Epithelial cell of esophagus (primary cell): Measurements from ENCODE around the gene PSORS1C1.

Experiments used
- DNase-seq: peaks from one replicate; pipeline ENCODE4 v3.0.0; 2010; ENCODE audit warnings: low read depth
- H3K4me3 ChIP-seq: 2 replicates; pipeline ENCODE4 v1.5.1; 2011; ENCODE audit warnings: mild to moderate bottlenecking, low read length, control low read depth
- TF ChIP-seq, protein P1 (sequence below): IDR thresholded peaks from 2 replicates; pipeline ENCODE4 v1.5.1; 2011; ENCODE audit warnings: low read depth, mild to moderate bottlenecking, low read length, control low read depth, inconsistent platforms; ENCODE audit not compliant: insufficient read depth; ENCODE audit errors: missing control alignments

Gene PSORS1C1

DNA sequence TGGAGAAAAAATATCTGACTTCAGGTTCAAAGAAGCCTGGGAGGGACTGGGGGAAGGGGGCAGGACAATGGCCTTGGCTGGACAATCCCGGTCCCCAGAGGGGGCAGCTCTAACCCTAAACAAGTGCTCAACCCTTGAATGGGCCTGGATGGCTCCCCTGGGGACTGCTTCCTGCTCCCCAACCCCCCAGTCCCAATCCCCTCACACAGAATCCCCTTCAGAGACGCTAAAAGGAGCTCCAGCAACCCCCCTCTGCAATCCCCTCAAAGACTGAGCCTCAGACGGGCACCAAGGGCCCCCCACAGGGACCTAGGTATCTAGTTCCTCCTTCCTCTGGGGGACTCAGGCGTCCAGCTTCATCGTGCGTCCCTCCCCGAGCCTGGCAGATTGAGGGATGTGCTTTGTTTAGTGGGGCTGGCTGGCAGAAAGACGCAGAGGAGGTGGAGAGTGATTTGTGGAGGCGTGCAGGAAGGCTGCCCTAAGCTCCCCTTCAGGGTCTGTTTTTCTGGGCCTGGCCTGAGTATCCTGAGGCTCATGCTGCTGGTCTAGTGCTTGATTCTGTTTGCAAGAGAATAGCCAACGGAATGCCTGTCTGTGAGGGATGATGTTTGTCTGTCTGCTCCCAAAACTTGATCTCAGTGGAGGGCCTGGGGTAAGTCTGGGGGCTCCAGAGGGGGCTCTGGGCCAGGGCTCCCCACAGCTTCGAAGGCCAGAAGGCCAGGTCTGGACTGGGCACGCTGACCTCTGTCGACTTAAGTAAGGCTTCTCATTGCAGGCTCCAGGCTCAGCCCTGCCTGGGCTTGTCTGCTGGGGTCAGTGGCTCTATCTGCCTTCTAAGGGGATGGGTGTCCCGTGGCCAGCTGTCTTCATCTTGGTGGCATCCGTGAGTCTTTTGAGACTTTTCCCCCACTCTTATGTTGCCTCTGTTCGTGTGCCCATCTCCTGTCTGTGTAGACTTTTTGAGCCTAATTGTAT is 57.6 kb downstream of the PSORS1C1 start:
- no peak for DNase-seq
- TF ChIP-seq, protein P1, sequence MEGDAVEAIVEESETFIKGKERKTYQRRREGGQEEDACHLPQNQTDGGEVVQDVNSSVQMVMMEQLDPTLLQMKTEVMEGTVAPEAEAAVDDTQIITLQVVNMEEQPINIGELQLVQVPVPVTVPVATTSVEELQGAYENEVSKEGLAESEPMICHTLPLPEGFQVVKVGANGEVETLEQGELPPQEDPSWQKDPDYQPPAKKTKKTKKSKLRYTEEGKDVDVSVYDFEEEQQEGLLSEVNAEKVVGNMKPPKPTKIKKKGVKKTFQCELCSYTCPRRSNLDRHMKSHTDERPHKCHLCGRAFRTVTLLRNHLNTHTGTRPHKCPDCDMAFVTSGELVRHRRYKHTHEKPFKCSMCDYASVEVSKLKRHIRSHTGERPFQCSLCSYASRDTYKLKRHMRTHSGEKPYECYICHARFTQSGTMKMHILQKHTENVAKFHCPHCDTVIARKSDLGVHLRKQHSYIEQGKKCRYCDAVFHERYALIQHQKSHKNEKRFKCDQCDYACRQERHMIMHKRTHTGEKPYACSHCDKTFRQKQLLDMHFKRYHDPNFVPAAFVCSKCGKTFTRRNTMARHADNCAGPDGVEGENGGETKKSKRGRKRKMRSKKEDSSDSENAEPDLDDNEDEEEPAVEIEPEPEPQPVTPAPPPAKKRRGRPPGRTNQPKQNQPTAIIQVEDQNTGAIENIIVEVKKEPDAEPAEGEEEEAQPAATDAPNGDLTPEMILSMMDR, result no peak

GRCh38 chr6:31172973-31173384 is 58.4 kb downstream of the PSORS1C1 start:
- TF ChIP-seq, protein P1, result no peak
- DNase-seq, result no peak
- no peak overlapping the region for H3K4me3 ChIP-seq

More for the DNA sequence above, 57.6 kb downstream of the PSORS1C1 start:
- H3K4me3 ChIP-seq, result no peak overlapping the region

DNA sequence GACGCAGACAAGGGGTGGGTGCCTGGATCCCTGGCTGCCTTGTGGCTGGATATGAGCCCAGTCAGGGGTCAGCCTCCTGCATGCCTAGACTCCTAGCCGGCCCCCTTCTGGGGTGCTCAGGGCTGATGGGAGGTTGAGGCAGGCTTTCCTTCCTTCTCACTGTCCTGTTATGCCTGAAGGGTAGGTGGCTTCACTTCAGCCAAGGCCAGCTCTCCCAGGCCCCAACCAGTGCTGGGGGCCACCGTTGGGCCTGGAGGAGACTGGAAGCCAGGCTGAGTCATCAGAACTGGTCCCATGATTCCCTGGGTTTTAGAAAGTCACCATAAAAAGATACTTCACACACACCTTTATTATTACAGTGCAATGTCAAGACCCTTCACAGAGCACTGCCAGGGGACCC is 58.8 kb downstream of the PSORS1C1 start:
- no peak for DNase-seq
- no peak overlapping the region for H3K4me3 ChIP-seq
- TF ChIP-seq, protein P1, result no peak

DNA sequence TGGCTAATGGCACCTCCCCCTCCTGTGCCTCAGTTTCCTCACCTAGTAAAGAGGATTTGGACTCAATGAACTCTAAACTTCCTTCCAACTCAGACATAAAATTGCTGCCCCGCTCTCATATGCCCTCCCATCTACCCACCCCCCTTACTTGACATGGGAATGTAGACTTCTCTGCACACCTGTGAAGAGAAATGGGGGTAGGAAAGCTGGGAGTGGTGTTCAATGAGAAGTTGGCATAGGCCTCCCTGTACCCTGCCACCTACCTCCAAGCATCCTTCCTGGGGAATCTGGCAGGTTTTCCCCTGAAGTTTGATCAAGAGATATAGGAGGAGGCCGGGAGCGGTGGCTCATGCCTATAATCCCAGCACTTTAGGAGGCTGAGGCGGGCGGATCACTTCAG is 59.8 kb downstream of the PSORS1C1 start:
- no peak for DNase-seq
- no peak overlapping the region for H3K4me3 ChIP-seq
- TF ChIP-seq, protein P1, result no peak

GRCh38 chr6:31175971-31176370 is 61.4 kb downstream of the PSORS1C1 start:
- no peak overlapping the region for H3K4me3 ChIP-seq
- TF ChIP-seq, protein P1, result no peak
- no peak for DNase-seq

DNA sequence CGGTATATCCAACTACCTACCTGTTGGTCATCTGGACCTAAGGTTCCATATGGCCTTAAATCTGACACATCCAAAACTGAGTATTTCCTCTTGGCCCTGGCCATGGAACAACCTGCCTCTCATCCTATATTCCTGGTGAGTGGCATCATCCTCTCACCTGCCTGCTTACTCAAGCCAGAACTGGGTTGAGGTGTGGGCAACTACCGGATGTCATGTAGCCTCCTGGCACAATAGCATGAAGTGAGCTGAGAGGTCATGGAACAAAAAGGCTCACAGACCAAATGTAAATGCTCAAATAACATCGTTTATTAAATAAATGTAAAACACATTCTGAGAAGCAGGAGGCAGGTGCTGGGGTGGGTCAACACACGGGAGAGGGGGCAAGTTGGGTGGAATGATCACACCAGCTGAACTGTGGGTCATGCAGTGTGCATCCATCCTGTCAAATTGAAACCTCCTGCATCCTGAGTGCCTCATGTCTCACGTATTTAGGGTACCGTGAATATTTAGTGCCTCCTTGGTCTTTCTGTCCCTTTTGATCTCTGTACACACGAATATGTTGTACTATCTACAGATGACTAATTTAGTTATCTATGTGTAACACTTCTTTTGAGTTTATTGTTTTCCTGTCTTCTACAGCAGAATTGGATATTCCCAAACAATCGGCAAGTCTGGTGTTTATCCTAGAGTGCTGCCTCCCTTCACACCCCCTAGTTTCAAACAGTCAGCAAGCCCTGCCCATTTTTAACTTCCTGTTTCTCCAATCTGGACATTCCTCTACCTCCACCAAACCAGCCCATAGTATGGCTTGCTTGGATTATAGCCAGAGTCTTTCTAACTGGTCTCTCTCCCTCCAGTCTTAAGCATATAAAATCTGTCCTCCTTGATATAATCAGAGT is 63.8 kb downstream of the PSORS1C1 start:
- TF ChIP-seq, protein P1, result no peak
- DNase-seq, result no peak

More for the DNA sequence above, 63.8 kb downstream of the PSORS1C1 start:
- H3K4me3 ChIP-seq, result no peak overlapping the region
